ENCODE results near the gene IFITM5. TPM values are rescaled to one million over a fixed set of nuclear protein-coding genes. Genes with fewer than 3 reads are reported as not detected.

The IFITM5 gene
- total RNA-seq, 1 experiment from 2014 or later, result not detected

DNA sequence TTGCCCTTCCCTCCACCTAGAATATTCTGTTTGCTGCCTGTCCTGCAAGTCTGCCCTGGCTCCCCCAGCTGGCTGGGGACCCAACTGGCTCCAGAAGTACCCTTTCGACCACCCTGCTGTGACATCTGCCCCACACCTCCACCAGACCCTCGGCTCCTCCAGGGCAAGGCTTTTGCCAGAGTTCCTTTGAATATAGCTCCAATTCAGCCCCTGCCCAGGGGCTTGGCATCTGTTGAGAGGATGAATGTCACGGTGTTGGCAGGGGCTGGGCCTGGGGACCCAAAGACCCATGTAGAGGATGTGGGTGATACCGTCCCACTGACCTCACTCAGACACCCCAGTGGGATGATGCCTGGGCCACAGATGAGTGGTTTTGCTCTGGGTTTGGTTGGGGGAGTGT, 17.2 kb downstream of the IFITM5 start:
- no peak overlapping the region; a peak in 2 of 7 replicates for H3K27ac Mint-ChIP-seq
- Histone ChIP-seq H3K79me1 (ENCODE audit: insufficient read depth, low read depth, low read length, poor library complexity, severe bottlenecking) (no peaks in the 10 kb centered on the region), H3K4me2 (ENCODE audit: insufficient read depth, insufficient read length, low read length) (no peak overlapping the region), H3K23ac (ENCODE audit: insufficient read length, low read depth, low read length) (no peak overlapping the region), H3K4ac (ENCODE audit: low read depth, low read length) (no peak overlapping the region), H3K18ac (ENCODE audit: insufficient read length, low read depth, low read length) (no peak overlapping the region), H3K27me3 (ENCODE audit: insufficient read depth, low read length) (peaks cover 2% of the 10 kb centered on the region; the same call in 1 of the 2 replicates), H4K91ac (ENCODE audit: insufficient read length, low read depth, low read length) (no peak overlapping the region), H3K9me3 (ENCODE audit: control insufficient read depth, low read depth, low read length) (no peaks in the 10 kb centered on the region), H2BK120ac (ENCODE audit: low read depth, low read length, poor library complexity, severe bottlenecking) (no peak overlapping the region), H2AK5ac (ENCODE audit: insufficient read length, low read length) (no peak overlapping the region), H2BK5ac (ENCODE audit: insufficient read length, low read length) (no peak overlapping the region), H4K8ac (replicated peaks; ENCODE audit: insufficient read length, low read depth, low read length) (no peak overlapping the region), H3K27ac (ENCODE audit: insufficient read length, low read depth, low read length) (no peak overlapping the region), H2BK15ac (ENCODE audit: low read depth, low read length) (no peak overlapping the region), H3T11ph (ENCODE audit: low read length) (no peak overlapping the region), H2BK12ac (ENCODE audit: insufficient read length, low read depth, low read length) (no peak overlapping the region), H4K20me1 (ENCODE audit: control insufficient read depth, insufficient read depth, insufficient read length) (no peaks in the 10 kb centered on the region), H2BK20ac (ENCODE audit: low read depth, low read length, poor library complexity, severe bottlenecking) (no peak overlapping the region), H3K14ac (ENCODE audit: insufficient read depth, low read length) (no peak overlapping the region), H3K9ac (ENCODE audit: extremely low read depth, insufficient read length, low read length) (no peak overlapping the region), H2AFZ (ENCODE audit: low read length) (no peak overlapping the region), H3K23me2 (ENCODE audit: insufficient read length, low read depth, low read length, poor library complexity, severe bottlenecking) (no peaks in the 10 kb centered on the region), H4K5ac (ENCODE audit: insufficient read length, low read depth, low read length) (no peak overlapping the region), H3K56ac (ENCODE audit: insufficient read length, low read depth, low read length) (no peak overlapping the region), H3K79me2 (ENCODE audit: insufficient read depth, low read length) (no peaks in the 10 kb centered on the region), H3K4me1 (ENCODE audit: insufficient read depth, low read length) (no peaks in the 10 kb centered on the region)
- H3K9me3 Mint-ChIP-seq, result peaks cover 0 to 2% of the 10 kb centered on the region in 2 experiments; a peak in 1 of 5 replicates
- H3K27me3 Mint-ChIP-seq (ENCODE audit: low read depth), result peaks cover 3% of the 10 kb centered on the region
- peaks cover 28 to 34% of the 10 kb centered on the region in 2 experiments for H3K4me1 Mint-ChIP-seq
- H3K4me3 Mint-ChIP-seq, result no peak overlapping the region
- no peaks in the 10 kb centered on the region; a peak in 2 of 7 replicates for H3K36me3 Mint-ChIP-seq (ENCODE audit: insufficient read depth in 1 of 3, low read depth in 3 of 3)
- DNase-seq, result no peak
- TF ChIP-seq, protein P1, sequence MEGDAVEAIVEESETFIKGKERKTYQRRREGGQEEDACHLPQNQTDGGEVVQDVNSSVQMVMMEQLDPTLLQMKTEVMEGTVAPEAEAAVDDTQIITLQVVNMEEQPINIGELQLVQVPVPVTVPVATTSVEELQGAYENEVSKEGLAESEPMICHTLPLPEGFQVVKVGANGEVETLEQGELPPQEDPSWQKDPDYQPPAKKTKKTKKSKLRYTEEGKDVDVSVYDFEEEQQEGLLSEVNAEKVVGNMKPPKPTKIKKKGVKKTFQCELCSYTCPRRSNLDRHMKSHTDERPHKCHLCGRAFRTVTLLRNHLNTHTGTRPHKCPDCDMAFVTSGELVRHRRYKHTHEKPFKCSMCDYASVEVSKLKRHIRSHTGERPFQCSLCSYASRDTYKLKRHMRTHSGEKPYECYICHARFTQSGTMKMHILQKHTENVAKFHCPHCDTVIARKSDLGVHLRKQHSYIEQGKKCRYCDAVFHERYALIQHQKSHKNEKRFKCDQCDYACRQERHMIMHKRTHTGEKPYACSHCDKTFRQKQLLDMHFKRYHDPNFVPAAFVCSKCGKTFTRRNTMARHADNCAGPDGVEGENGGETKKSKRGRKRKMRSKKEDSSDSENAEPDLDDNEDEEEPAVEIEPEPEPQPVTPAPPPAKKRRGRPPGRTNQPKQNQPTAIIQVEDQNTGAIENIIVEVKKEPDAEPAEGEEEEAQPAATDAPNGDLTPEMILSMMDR (conservative IDR thresholded peaks at IDR 0.05), result no peak
- whole genome bisulfite sequencing (ENCODE audit: extremely low coverage, insufficient read length, low lambda C conversion rate), result no CpG with 5 or more reads among the region's 4 CpGs
